ENCODE measurements around the gene SNX11. TPM values are rescaled to one million over a fixed set of nuclear protein-coding genes. Genes with fewer than 3 reads are reported as not detected.

Gene SNX11
- total RNA-seq, 2 experiments from 2014 or later, result 12.0 to 17.6 TPM

DNA sequence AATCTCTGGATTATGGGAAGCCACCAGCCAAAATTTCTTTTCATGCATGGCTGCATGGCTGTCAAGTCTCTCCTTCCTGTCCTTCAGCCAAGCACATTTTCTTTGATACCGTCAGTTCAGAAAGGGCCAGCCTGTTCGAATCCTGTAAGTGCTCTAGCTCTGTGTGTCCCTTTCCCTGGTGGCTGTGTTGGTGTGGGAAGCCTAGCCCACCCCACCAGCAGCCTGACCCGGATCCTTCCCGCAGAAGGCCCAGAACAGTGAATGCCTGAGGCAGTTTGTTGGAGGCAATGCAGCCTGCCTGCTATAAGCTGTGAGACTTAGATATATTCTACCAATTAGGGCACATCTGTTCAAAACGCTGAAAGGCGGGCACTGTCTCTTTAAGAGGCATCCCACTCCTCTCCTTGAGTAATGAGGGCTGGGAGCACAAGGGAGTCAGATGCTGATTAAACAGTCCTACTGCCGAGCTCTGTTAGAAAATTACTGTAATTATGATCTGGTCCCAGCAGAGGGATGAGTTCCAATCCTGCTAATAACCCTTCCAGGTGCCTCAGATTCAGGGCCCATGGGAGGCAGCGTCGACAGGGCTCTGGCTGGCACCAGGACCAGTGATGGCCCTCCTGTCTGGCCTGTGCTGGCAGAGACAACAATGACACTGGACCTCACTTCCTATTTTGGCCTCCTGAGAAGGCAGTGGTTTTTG lies 18.4 kb downstream of the SNX11 start:
- CTCF ChIA-PET (ENCODE audit: unreplicated experiment), result interaction anchor here (0.8 kb wide), 1 partner anchor 11 kb away, joined by 4 read pairs; no protein-coding TSS in a partner anchor
- H3K4me3 ChIP-seq (ENCODE audit: low read depth, low read length, poor library complexity, severe bottlenecking), result no peak overlapping the region
- H3K79me2 ChIP-seq (ENCODE audit: insufficient read depth, low read depth, low read length), result no peaks in the 10 kb centered on the region
- H3K9me3 ChIP-seq (ENCODE audit: low read length), result no peaks in the 10 kb centered on the region
- no peaks in the 10 kb centered on the region for H3K4me1 ChIP-seq (ENCODE audit: insufficient read depth, low read length, poor library complexity, severe bottlenecking)
- DNase-seq (ENCODE audit: low spot score), result no peak
- H3K9me2 ChIP-seq (ENCODE audit: insufficient read depth, low read length), result no peaks in the 10 kb centered on the region
- H3K36me3 ChIP-seq (ENCODE audit: insufficient read depth, low read length), result peaks cover 10% of the 10 kb centered on the region
- TF ChIP-seq, protein P1, sequence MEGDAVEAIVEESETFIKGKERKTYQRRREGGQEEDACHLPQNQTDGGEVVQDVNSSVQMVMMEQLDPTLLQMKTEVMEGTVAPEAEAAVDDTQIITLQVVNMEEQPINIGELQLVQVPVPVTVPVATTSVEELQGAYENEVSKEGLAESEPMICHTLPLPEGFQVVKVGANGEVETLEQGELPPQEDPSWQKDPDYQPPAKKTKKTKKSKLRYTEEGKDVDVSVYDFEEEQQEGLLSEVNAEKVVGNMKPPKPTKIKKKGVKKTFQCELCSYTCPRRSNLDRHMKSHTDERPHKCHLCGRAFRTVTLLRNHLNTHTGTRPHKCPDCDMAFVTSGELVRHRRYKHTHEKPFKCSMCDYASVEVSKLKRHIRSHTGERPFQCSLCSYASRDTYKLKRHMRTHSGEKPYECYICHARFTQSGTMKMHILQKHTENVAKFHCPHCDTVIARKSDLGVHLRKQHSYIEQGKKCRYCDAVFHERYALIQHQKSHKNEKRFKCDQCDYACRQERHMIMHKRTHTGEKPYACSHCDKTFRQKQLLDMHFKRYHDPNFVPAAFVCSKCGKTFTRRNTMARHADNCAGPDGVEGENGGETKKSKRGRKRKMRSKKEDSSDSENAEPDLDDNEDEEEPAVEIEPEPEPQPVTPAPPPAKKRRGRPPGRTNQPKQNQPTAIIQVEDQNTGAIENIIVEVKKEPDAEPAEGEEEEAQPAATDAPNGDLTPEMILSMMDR (conservative IDR thresholded peaks at IDR 0.05; ENCODE audit: low read length), result no peak
- no peak for TF ChIP-seq EZH2phosphoT487 (IDR thresholded peaks at IDR 0.05; ENCODE audit: borderline replicate concordance, low read depth, low read length)
- POLR2A ChIA-PET, result no interaction called here
- no peak overlapping the region for H3K4me2 ChIP-seq (ENCODE audit: low read length)
- no TSS peak for BruUV-seq (replicated peaks)
- no peak overlapping the region for H3K27ac ChIP-seq (ENCODE audit: low read depth, low read length, poor library complexity, severe bottlenecking)
- H2AFZ ChIP-seq (ENCODE audit: low read length), result no peak overlapping the region
- H4K20me1 ChIP-seq (ENCODE audit: insufficient read depth, low read length), result no peaks in the 10 kb centered on the region
- intact Hi-C loops (cut with micrococcal nuclease; ENCODE audit: unreplicated experiment), result no loop called here

DNA sequence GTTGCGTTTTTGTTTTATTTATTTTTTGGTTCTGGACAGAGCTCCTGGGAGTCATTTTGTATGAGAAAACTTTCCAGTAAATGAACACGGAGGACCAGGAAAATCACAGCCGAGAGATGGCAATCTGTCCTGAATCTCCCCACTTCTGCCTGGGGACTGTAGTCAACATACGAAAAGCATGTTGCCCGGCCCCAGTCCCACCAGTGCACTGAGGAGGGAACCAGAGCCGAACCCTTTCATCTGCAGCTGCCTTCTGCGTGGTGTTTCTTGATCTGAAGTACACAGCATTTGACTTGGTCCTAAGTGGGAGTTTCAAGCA lies 18.9 kb downstream of the SNX11 start:
- H3K36me3 ChIP-seq (ENCODE audit: insufficient read depth, low read length), result peaks cover 5% of the 10 kb centered on the region
- CTCF ChIA-PET (ENCODE audit: unreplicated experiment), result interaction anchor here (0.8 kb wide), 1 partner anchor 11 kb away, joined by 4 read pairs; no protein-coding TSS in a partner anchor
- no peaks in the 10 kb centered on the region for H3K79me2 ChIP-seq (ENCODE audit: insufficient read depth, low read depth, low read length)
- no peak for TF ChIP-seq EZH2phosphoT487 (IDR thresholded peaks at IDR 0.05; ENCODE audit: borderline replicate concordance, low read depth, low read length)
- no peaks in the 10 kb centered on the region for H4K20me1 ChIP-seq (ENCODE audit: insufficient read depth, low read length)
- H3K9me2 ChIP-seq (ENCODE audit: insufficient read depth, low read length), result no peaks in the 10 kb centered on the region
- no TSS peak for BruUV-seq (replicated peaks)
- H2AFZ ChIP-seq (ENCODE audit: low read length), result no peak overlapping the region
- no peaks in the 10 kb centered on the region for H3K4me1 ChIP-seq (ENCODE audit: insufficient read depth, low read length, poor library complexity, severe bottlenecking)
- H3K27ac ChIP-seq (ENCODE audit: low read depth, low read length, poor library complexity, severe bottlenecking), result no peak overlapping the region
- intact Hi-C loops (cut with micrococcal nuclease; ENCODE audit: unreplicated experiment), result no loop called here
- no peak overlapping the region for H3K4me3 ChIP-seq (ENCODE audit: low read depth, low read length, poor library complexity, severe bottlenecking)
- POLR2A ChIA-PET, result no interaction called here
- H3K4me2 ChIP-seq (ENCODE audit: low read length), result no peak overlapping the region
- no peak for DNase-seq (ENCODE audit: low spot score)
- no peaks in the 10 kb centered on the region for H3K9me3 ChIP-seq (ENCODE audit: low read length)

DNA sequence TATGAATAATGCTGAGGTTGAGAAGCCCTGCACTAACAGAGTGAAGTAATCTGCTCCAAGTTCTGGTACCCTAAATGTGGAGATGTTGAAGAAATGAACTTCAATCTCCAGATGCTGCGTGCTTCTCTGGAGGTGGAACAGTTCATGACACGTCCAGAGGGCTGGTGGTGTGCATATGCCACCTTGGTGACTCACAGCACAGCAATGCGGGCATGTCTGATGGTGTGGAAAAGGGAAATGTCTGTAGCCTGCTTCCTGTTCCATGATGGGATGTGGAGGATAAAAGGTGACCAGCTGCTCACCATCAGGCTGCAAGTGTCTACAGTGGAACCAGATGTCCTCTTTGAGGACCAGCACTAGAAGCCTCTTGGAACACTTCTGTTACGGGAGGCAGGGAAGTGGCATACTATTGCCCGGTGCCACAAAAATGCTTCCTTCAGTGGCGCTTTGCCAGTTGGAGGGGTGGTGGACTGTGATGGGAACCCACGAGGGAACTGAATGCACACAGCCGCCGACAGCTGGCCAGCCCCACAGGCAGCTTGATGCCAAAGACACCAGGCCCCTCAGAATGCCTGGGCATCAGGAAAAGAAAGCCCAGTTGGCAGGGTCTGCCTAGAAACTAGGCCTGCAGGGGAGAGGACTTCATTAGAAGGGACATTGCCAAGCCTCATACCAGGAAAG lies 19.9 kb downstream of the SNX11 start:
- Histone ChIP-seq H3K9me2 (ENCODE audit: insufficient read depth, low read length) (no peaks in the 10 kb centered on the region), H3K4me1 (ENCODE audit: insufficient read depth, low read length, poor library complexity, severe bottlenecking) (no peaks in the 10 kb centered on the region), H2AFZ (ENCODE audit: low read length) (no peak overlapping the region), H3K36me3 (ENCODE audit: insufficient read depth, low read length) (no peaks in the 10 kb centered on the region), H3K27ac (ENCODE audit: low read depth, low read length, poor library complexity, severe bottlenecking) (no peak overlapping the region), H3K79me2 (ENCODE audit: insufficient read depth, low read depth, low read length) (no peaks in the 10 kb centered on the region), H3K9me3 (ENCODE audit: low read length) (no peaks in the 10 kb centered on the region), H4K20me1 (ENCODE audit: insufficient read depth, low read length) (no peaks in the 10 kb centered on the region), H3K4me2 (ENCODE audit: low read length) (no peak overlapping the region), H3K4me3 (ENCODE audit: low read depth, low read length, poor library complexity, severe bottlenecking) (no peak overlapping the region)
- ChIA-PET POLR2A (no interaction called here), CTCF (ENCODE audit: unreplicated experiment) (no interaction called here)
- DNase-seq (ENCODE audit: low spot score), result no peak
- intact Hi-C loops (cut with micrococcal nuclease; ENCODE audit: unreplicated experiment), result no loop called here
- TF ChIP-seq, protein P1 (conservative IDR thresholded peaks at IDR 0.05; ENCODE audit: low read length), result no peak
- no peak for TF ChIP-seq EZH2phosphoT487 (IDR thresholded peaks at IDR 0.05; ENCODE audit: borderline replicate concordance, low read depth, low read length)
- BruUV-seq (replicated peaks), result no TSS peak

Measured in OCI-LY7 (cell line).